Activated CD8-positive, alpha-beta memory T cell treated with anti-CD3 and anti-CD28 coated beads for 24 hours (primary cell): Measurements from ENCODE around the gene AGFG2.

Experiments
- DNase-seq: peaks from one replicate; pipeline ENCODE4 v3.0.0-alpha.2; 2020

The AGFG2 gene

GRCh38 chr7:100573691-100574361 is 34.8 kb downstream of the AGFG2 start, which contains the start of gene SAP25:
SAP25 (minus strand) TSS chr7:100573900; CDS start chr7:100573742, 158 bp downstream.
- no peak for DNase-seq

- no peak for DNase-seq
These were observed 35.6 kb downstream of the AGFG2 start for GRCh38 chr7:100574362-100575205.

- no peak for DNase-seq
These were observed 36.2 kb downstream of the AGFG2 start for GRCh38 chr7:100575206-100575631.

- no peak for DNase-seq
These were observed 36.9 kb downstream of the AGFG2 start for GRCh38 chr7:100575746-100576383.

- no peak for DNase-seq
These were observed 37.5 kb downstream of the AGFG2 start for GRCh38 chr7:100576384-100576993.

- no peak for DNase-seq
These were observed 38.1 kb downstream of the AGFG2 start for GRCh38 chr7:100577103-100577502.

GRCh38 chr7:100577507-100577906 is 38.5 kb downstream of the AGFG2 start:
- no peak for DNase-seq

GRCh38 chr7:100578246-100579183 is 39.5 kb downstream of the AGFG2 start:
- DNase-seq: no peak

GRCh38 chr7:100580466-100581283 is 41.7 kb downstream of the AGFG2 start:
- DNase-seq: no peak

GRCh38 chr7:100582041-100582579 is 43.1 kb downstream of the AGFG2 start:
- no peak for DNase-seq

- no peak for DNase-seq
These were observed 43.6 kb downstream of the AGFG2 start for GRCh38 chr7:100582650-100583049.

- peak; percentile 85 for DNase-seq
These were observed 44.4 kb downstream of the AGFG2 start for GRCh38 chr7:100583132-100584053.

GRCh38 chr7:100584054-100584682 is 45.2 kb downstream of the AGFG2 start:
- no peak for DNase-seq

GRCh38 chr7:100584683-100585510 is 45.9 kb downstream of the AGFG2 start:
- no peak for DNase-seq

- no peak for DNase-seq
These were observed 46.7 kb downstream of the AGFG2 start, which contains the start of gene LRCH4 for GRCh38 chr7:100585511-100586265. LRCH4 (minus strand) TSS chr7:100586129; CDS start chr7:100586100, 29 bp downstream.

- DNase-seq: peak; percentile 99
These were observed 47.4 kb downstream of the AGFG2 start, which contains the start of gene FBXO24 for GRCh38 chr7:100586266-100587025. FBXO24 (plus strand) TSS chr7:100586328; CDS start chr7:100586626, 298 bp downstream.
